Activated CD8-positive, alpha-beta memory T cell treated with anti-CD3 and anti-CD28 coated beads, Interleukin-2, amount 50 U/mL, for 1 hour (primary cell): ENCODE data around the gene LAMC1.

Source experiments
- DNase-seq: peaks from one replicate; pipeline ENCODE4 v3.0.0-alpha.2; 2020; ENCODE audit errors: extremely low read depth

Gene LAMC1

GRCh38 chr1:183023146-183023600, at the start of gene LAMC1:
Gene LAMC1 (plus strand): TSS chr1:183023420. CDS start chr1:183023717, 297 bp downstream.
- DNase-seq = no peak

- no peak for DNase-seq
Measured at GRCh38 chr1:182974506-182975191, 48.6 kb upstream of the LAMC1 start.

- DNase-seq = no peak
Measured at GRCh38 chr1:182977480-182977879, 45.7 kb upstream of the LAMC1 start.

- no peak for DNase-seq
Measured at GRCh38 chr1:182978151-182978853, 44.9 kb upstream of the LAMC1 start.

GRCh38 chr1:182984138-182984537, 39.1 kb upstream of the LAMC1 start:
- no peak for DNase-seq

- no peak for DNase-seq
Measured at GRCh38 chr1:182984621-182985020, 38.6 kb upstream of the LAMC1 start.

- no peak for DNase-seq
Measured at GRCh38 chr1:182985876-182986275, 37.3 kb upstream of the LAMC1 start.

GRCh38 chr1:182990413-182991144, 32.6 kb upstream of the LAMC1 start:
- DNase-seq = no peak

- no peak for DNase-seq
Measured at GRCh38 chr1:182993746-182994145, 29.5 kb upstream of the LAMC1 start.

GRCh38 chr1:182995894-182996293, 27.3 kb upstream of the LAMC1 start:
- DNase-seq = no peak

GRCh38 chr1:182996816-182997215, 26.4 kb upstream of the LAMC1 start:
- DNase-seq = no peak

GRCh38 chr1:182998482-182998881, 24.7 kb upstream of the LAMC1 start:
- DNase-seq = no peak

GRCh38 chr1:183000167-183000962, 22.9 kb upstream of the LAMC1 start:
- DNase-seq = no peak

- no peak for DNase-seq
Measured at GRCh38 chr1:183002267-183002666, 21.0 kb upstream of the LAMC1 start.

- DNase-seq = no peak
Measured at GRCh38 chr1:183002797-183003196, 20.4 kb upstream of the LAMC1 start.

- no peak for DNase-seq
Measured at GRCh38 chr1:183003203-183003602, 20.0 kb upstream of the LAMC1 start.

GRCh38 chr1:183004141-183004540, 19.1 kb upstream of the LAMC1 start:
- DNase-seq = no peak

GRCh38 chr1:183011859-183012258, 11.4 kb upstream of the LAMC1 start:
- DNase-seq = no peak

GRCh38 chr1:183012301-183012994, 10.8 kb upstream of the LAMC1 start:
- no peak for DNase-seq

GRCh38 chr1:183019139-183019740, 4.0 kb upstream of the LAMC1 start:
- DNase-seq = no peak

- no peak for DNase-seq
Measured at GRCh38 chr1:183019860-183020259, 3.4 kb upstream of the LAMC1 start.
